GM12872 (cell line): ENCODE measurements around the gene LY9.

Experiments used
- CTCF ChIP-seq: IDR thresholded peaks from 3 replicates; pipeline ENCODE4 v1.5.1; 2011; ENCODE audit warnings: low read depth, mild to moderate bottlenecking, low read length, moderate library complexity; ENCODE audit not compliant: insufficient read depth

LY9 gene

GRCh38 chr1:160844447-160845232 lies 48.7 kb downstream of the LY9 start:
- TF ChIP-seq CTCF = no peak

- no peak for TF ChIP-seq CTCF
These were observed 50.3 kb downstream of the LY9 start for GRCh38 chr1:160846281-160846680.

GRCh38 chr1:160850541-160850940 lies 54.6 kb downstream of the LY9 start:
- no peak for TF ChIP-seq CTCF

GRCh38 chr1:160850993-160851392 lies 55.0 kb downstream of the LY9 start:
- TF ChIP-seq CTCF = no peak

- no peak for TF ChIP-seq CTCF
These were observed 57.0 kb downstream of the LY9 start for GRCh38 chr1:160853014-160853413.

GRCh38 chr1:160853754-160854153 lies 57.8 kb downstream of the LY9 start:
- TF ChIP-seq CTCF = no peak

- TF ChIP-seq CTCF = no peak
These were observed 59.4 kb downstream of the LY9 start for GRCh38 chr1:160855181-160855981.
